ENCODE measurements around the gene STOM.

Gene STOM

GRCh38 chr9:121358751-121359150, 11.3 kb downstream of the STOM start:
- no peak for TF ChIP-seq CTCF (IDR thresholded peaks at IDR 0.05; ENCODE audit: unreplicated experiment in 3 of 3)
- Mint-ChIP-seq H3K36me3 (ENCODE audit: low read depth) (peaks cover 1% of the 10 kb centered on the region), H3K9me3 (no peaks in the 10 kb centered on the region), H3K4me3 (no peak overlapping the region), H3K27ac (peak overlapping the region in 1 of 3 experiments; percentile 0), H3K4me1 (peaks cover 43% of the 10 kb centered on the region), H3K27me3 (ENCODE audit: low read depth) (no peaks in the 10 kb centered on the region)

GRCh38 chr9:121357011-121357410, 13.0 kb downstream of the STOM start:
- Mint-ChIP-seq H3K36me3 (ENCODE audit: low read depth) (peaks cover 6% of the 10 kb centered on the region), H3K27ac (no peak overlapping the region), H3K4me3 (no peak overlapping the region), H3K4me1 (peaks cover 37% of the 10 kb centered on the region), H3K9me3 (no peaks in the 10 kb centered on the region), H3K27me3 (ENCODE audit: low read depth) (no peaks in the 10 kb centered on the region)
- no peak for TF ChIP-seq CTCF (IDR thresholded peaks at IDR 0.05; ENCODE audit: unreplicated experiment in 3 of 3)

- TF ChIP-seq CTCF (IDR thresholded peaks at IDR 0.05; ENCODE audit: unreplicated experiment in 3 of 3), result no peak
Measured at GRCh38 chr9:121354762-121355161, 15.3 kb downstream of the STOM start.

GRCh38 chr9:121354141-121354540, 15.9 kb downstream of the STOM start:
- H3K27me3 Mint-ChIP-seq (ENCODE audit: low read depth), result no peaks in the 10 kb centered on the region
- no peak overlapping the region for H3K4me3 Mint-ChIP-seq
- peak overlapping the region in 1 of 3 experiments; percentile 51 for H3K27ac Mint-ChIP-seq
- peaks cover 40% of the 10 kb centered on the region for H3K4me1 Mint-ChIP-seq
- peaks cover 6% of the 10 kb centered on the region for H3K36me3 Mint-ChIP-seq (ENCODE audit: low read depth)
- no peaks in the 10 kb centered on the region for H3K9me3 Mint-ChIP-seq
- no peak for TF ChIP-seq CTCF (IDR thresholded peaks at IDR 0.05; ENCODE audit: unreplicated experiment in 3 of 3)

More at GRCh38 chr9:121354762-121355161, 15.3 kb downstream of the STOM start:
- Mint-ChIP-seq H3K9me3 (no peaks in the 10 kb centered on the region), H3K4me1 (peaks cover 40% of the 10 kb centered on the region), H3K27me3 (ENCODE audit: low read depth) (no peaks in the 10 kb centered on the region), H3K36me3 (ENCODE audit: low read depth) (peaks cover 6% of the 10 kb centered on the region), H3K27ac (no peak overlapping the region), H3K4me3 (no peak overlapping the region)

- Mint-ChIP-seq H3K27ac (peak overlapping the region in 2 of 3 experiments; percentile 51 to 77), H3K4me3 (no peak overlapping the region), H3K27me3 (ENCODE audit: low read depth) (no peaks in the 10 kb centered on the region), H3K36me3 (ENCODE audit: low read depth) (peaks cover 6% of the 10 kb centered on the region), H3K9me3 (no peaks in the 10 kb centered on the region), H3K4me1 (peaks cover 42% of the 10 kb centered on the region)
- TF ChIP-seq CTCF (IDR thresholded peaks at IDR 0.05; ENCODE audit: unreplicated experiment in 3 of 3), result no peak
Measured at GRCh38 chr9:121353241-121354061, 16.6 kb downstream of the STOM start.

Data from nephron (organoid).